ENCODE measurements around the gene PTGES3.

PTGES3 gene

DNA sequence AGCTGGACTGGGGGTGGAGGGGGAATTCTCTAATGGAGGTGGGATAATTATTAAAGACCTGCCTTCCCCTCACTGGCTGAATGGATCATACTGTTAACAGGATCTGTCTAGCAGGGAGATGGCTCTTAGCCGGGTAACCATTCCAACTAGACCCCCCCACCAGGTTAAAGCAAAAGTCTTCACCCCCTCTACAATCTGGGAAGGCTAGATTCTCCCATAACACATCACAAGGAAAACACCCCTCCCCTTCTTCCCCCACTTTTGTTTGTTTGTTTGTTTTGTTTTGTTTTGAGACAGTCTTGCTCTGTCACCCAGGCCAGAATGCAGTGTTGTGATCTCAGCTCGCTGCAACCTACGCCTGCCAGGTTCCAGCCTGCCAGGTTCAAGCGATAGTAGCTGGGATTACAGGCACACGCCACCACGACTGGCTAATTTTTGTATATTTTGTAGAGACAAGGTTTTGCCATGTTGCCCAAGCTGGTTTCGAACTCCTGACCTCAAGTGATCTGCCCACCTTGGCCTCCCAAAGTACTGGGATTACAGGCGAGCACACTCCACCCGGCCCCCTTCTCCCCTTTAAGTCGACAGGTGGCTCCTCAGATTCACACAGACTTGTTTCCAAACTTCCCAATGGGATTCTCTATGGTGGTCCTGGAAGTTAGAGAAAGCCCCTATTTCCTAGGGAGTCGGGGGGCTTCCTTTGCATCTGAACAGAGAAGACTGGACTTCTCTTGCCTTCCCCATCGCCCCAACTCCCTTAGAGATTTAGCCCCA is 54.4 kb downstream of the PTGES3 start:
- H3K4me3 ChIP-seq (ENCODE audit: low read length), result peak overlapping the region; percentile 81
- no peak for DNase-seq (ENCODE audit: low read depth, low spot score)

DNA sequence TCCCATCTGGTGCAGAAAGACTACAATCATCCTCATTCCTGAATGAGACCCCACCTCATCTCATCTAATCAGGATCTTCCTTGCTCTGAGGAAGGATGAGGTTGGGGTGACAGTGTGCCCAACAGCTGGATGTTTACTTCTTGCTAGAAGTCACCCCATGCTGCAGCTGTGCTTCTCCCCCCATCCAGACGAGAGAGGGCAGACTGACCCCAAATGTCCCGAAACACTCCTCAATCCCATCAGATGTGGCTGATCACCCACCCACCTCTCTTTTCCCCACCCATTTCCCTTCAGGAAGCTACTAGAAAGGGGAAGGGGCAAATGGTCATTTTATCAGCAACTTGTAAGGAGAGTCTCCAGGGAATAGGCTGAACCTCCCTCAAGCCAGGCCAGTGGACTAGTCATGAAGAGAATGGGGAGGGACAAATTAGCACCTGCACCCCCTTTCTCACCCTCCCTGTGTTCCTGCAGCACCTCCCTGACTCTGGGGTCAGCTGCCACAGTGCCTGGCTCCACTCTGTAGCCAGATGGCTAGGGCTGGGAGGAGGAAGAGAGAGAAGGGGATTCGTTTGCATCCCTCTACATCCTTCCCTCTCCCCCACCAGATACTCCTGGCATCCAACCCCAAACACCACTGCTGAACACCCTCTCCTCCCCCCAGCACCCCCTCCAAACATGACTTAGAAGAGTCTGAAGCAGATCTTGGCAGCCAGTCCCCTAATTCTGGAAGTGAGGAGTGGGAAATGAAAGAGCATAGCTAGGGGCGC is 55.2 kb downstream of the PTGES3 start:
- no peak for DNase-seq (ENCODE audit: low read depth, low spot score)
- no peak overlapping the region for H3K4me3 ChIP-seq (ENCODE audit: low read length)

DNA sequence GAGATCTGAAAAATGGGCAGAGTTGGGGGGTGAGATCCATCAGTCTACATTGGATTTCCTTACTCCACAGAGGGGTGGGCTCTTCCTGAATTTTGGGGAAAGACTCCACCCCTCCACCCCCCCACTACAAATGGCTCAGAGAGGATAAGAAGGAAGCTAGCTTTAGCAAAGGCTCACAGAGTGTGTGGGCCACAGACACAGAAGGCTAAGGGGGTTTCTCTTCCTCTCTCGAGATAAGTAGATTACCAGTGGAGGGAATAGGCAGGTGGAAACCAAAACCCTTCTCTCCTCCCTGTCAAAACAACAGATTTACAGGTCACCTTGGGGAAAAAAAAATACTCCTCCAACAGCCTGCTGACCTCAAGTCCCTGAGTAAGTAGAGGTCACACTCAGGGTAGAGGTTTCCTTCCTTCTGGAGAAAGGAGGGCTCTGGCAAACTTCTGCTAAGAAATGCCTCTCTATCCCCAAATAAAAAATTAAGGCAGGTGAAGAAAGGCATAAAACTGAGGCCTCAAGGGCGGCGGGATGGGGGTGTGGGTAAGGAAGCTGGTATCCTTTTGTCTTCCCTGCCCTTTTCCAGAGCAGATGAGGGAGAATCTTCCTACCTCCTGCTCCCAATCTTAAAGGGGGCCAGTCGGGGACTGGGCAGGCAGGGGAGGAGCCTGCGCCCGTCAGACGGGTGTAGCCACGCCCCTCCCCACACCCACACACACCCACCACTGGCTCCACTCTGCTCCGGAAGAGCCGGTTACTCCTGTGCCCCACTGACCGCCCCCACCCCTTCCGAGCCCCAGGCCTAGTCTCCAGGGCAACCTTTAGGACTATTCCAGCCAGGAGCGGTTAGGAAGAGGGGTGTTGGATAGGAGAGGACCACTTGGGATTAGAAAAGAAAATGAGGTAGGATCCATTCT is 56.0 kb downstream of the PTGES3 start:
- no peak for DNase-seq (ENCODE audit: low read depth, low spot score)
- no peak overlapping the region for H3K4me3 ChIP-seq (ENCODE audit: low read length)

- peak; percentile 72 for DNase-seq (ENCODE audit: low read depth, low spot score)
- H3K4me3 ChIP-seq (ENCODE audit: low read length), result peak within 1 kb of the TSS; percentile 97
Observed at GRCh38 chr12:56630180-56630632, 57.9 kb downstream of the PTGES3 start, which contains the start of gene BAZ2A. TSS of gene BAZ2A (minus strand) at chr12:56630326. CDS start at chr12:56617530, 12,796 bp downstream.

DNA sequence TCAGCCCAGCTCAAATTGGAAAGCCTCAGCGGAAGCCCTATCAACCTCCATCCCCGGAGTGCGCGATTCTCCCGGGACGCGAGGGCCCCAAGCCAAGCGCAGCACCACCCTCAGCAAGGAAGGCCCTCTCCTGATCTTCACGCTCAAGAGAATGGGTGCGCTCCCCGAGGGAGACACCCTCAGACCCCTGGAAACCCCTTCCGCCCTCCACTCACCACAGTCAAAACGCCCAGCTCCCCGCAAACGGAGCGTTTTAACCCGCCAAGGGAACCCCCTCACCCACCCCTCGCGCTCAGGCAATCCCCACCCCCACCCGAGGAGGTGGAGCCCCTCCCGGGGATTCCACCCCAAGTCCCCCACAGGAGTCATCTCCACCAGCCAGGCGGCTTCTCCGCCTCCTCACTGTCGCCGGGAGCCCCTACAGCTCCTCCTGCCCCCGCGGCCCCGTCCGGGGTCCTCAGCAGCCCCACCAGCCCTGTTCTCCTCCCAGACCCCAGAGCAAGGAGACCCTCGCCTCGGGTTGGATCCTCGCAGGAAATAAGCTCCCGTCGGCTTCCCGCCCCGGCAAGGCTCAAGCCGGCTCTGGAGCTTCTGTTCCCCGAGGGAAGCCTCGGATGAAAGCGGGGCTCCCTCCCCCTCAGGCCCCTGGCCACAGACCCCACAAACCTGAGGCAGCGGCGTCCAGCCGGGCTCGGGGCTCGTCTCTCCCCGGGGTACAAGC is 58.5 kb downstream of the PTGES3 start:
- no peak for DNase-seq (ENCODE audit: low read depth, low spot score)
- H3K4me3 ChIP-seq (ENCODE audit: low read length), result peak overlapping the region; percentile 97

DNA sequence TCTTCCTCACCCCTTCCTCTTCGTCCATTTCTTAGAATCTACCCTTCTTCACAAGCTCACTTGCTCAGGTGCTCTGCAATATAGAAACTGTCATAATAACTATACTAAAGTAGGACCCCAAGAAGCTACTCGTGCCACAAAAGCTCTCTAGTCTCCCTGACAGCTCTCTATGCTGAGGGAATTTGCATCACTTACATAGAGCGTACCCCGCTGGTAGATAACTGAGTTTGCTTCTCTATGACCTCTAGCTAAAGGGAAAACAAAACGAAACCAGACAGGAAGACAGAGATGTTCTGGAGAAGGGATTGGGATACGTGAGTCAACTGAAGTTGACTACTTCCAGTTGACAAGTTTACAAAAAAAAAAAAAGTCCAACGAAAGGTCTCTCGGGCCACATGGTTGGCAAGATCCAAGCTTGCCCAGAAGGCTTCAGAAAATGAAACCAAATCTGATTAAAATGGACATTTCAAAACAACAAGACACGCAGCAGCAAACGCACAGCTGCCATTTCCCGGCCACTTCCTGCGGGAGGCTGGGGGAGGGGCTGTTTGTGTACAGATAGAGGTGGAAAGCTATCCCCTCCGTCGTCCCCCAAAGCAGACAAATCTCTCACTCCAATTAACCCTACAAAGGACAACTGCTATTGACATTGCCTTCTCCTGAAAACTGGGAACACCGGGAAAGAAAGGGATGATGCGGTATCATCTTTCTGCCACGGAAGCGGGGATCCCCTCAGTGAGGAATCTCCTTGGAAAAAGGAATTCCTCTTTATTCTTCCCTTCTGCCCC is 59.2 kb downstream of the PTGES3 start:
- peak overlapping the region; percentile 97 for H3K4me3 ChIP-seq (ENCODE audit: low read length)
- peak; percentile 46 for DNase-seq (ENCODE audit: low read depth, low spot score)

- no peak overlapping the region for H3K4me3 ChIP-seq (ENCODE audit: low read length)
Observed at GRCh38 chr12:56626701-56627100, 61.4 kb downstream of the PTGES3 start.

GRCh38 chr12:56622535-56622934 is 65.5 kb downstream of the PTGES3 start:
- no peak overlapping the region for H3K4me3 ChIP-seq (ENCODE audit: low read length)
- no peak for DNase-seq (ENCODE audit: low read depth, low spot score)

More at GRCh38 chr12:56626701-56627100, 61.4 kb downstream of the PTGES3 start:
- DNase-seq (ENCODE audit: low read depth, low spot score), result no peak

DNA sequence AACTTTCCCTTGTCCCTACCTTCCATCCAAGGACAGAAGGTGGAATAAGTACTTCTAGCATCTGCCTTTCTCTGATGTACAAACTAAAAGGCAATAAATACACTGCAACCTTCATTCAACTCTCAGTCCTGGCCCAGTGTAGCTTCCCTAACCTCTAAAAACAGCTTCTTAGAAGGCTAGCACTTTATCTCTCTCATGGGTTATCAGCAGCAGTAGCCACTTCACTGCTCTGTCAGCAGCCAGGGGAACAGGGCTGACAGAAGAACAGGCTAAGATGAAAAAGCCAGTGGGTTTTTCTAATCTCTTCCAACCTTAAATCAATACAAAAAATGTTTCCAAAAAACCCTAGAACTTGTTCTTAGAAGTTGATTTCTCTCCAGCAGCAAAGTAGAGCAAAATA is 71.2 kb downstream of the PTGES3 start:
- no peak for DNase-seq (ENCODE audit: low read depth, low spot score)
- H3K4me3 ChIP-seq (ENCODE audit: low read length), result no peak overlapping the region

DNA sequence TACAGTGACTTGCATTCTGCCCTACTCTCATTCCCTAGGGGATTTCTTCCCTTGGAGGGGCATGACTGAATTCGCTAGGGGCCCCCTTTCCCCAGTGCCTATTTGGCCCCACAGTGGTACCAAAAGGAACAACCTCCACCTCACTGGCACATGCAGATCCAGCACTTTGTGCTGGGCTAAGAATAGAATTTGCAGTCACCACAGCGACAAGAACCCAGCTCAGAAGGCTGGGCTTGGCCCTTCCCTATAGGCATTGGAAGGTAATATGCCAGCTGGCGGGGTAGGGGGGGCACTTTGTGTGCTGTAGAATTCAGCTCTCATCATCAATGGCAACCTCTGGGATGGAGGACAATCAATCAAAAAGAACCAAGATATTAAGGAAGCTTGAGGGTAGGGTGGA is 71.8 kb downstream of the PTGES3 start:
- DNase-seq (ENCODE audit: low read depth, low spot score), result no peak
- H3K4me3 ChIP-seq (ENCODE audit: low read length), result no peak overlapping the region

DNA sequence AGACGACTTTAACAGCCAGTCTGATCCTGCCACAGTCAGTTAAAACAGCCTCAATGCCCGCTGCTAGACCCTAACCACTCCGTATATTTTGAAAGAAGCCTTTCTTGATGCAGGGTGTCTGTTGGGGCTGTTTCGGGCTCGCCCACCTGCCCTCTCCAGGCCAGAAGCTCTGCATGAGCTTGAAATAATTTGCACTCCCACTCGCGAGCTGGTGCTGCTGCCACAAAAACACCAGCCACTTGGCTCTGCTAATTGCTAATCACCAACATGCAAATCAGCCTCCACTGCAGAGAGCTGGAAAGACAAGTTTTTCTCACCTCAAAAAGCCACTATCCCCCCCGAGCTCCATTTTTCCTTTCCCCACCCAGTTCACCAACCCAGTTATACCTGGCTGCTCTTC is 73.5 kb downstream of the PTGES3 start:
- no peak overlapping the region for H3K4me3 ChIP-seq (ENCODE audit: low read length)
- DNase-seq (ENCODE audit: low read depth, low spot score), result no peak
